Measurements from ENCODE around the gene HDDC3. TPM values are rescaled to one million over a fixed set of nuclear protein-coding genes. Genes with fewer than 3 reads are reported as not detected.

Gene HDDC3
- total RNA-seq, 1 donor from 2014 or later = 10.5 TPM

DNA sequence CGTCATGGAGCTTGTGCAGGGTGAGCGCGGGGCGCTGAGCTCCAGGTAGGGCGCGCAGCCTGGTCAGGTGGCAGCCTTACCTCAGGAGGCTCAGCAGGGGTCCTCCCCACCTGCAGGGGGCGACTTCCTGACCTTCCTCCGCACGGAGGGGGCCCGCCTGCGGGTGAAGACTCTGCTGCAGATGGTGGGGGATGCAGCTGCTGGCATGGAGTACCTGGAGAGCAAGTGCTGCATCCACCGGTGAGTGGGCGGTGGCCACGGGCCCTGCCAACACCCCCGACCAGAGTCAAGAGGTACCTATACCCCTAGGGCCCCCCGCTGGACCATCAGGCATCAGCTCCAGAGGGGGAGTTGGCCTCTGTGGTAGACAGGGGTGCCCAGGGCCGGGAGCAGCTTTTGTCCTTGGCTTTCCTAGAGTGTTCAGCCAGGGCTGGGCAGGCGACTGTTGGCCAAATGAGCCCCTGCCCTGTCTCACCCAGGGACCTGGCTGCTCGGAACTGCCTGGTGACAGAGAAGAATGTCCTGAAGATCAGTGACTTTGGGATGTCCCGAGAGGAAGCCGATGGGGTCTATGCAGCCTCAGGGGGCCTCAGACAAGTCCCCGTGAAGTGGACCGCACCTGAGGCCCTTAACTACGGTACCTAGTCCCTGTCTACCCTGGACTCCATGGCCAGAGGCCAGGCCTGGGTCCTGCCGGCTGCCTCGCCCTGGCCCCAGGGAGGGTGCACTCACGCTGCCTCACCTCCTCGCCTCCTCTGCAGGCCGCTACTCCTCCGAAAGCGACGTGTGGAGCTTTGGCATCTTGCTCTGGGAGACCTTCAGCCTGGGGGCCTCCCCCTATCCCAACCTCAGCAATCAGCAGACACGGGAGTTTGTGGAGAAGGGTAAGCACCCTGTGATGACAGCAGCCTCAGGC lies 38.9 kb downstream of the HDDC3 start:
- no peak overlapping the region for H3K4me2 ChIP-seq (ENCODE audit: low read length)
- H2AFZ ChIP-seq (ENCODE audit: low read depth, low read length) = no peak overlapping the region

GRCh38 chr15:90892498-90893174 lies 39.7 kb downstream of the HDDC3 start:
- H3K36me3 ChIP-seq (ENCODE audit: insufficient read depth, low read length) = no peaks in the 10 kb centered on the region
- no peaks in the 10 kb centered on the region for H3K9me3 ChIP-seq (ENCODE audit: insufficient read depth, low read depth, low read length)
- Mint-ChIP-seq H3K4me3 (ENCODE audit: unreplicated experiment) (no peak overlapping the region), H3K4me1 (ENCODE audit: low read depth, unreplicated experiment) (no peaks in the 10 kb centered on the region), H3K9me3 (ENCODE audit: unreplicated experiment) (no peaks in the 10 kb centered on the region), H3K36me3 (ENCODE audit: low read depth, unreplicated experiment) (peaks cover 8% of the 10 kb centered on the region), H3K27me3 (ENCODE audit: low read depth, unreplicated experiment) (peaks cover 2% of the 10 kb centered on the region), H3K27ac (ENCODE audit: unreplicated experiment) (no peak overlapping the region)
- FAIRE-seq = no peak
- H3K27ac ChIP-seq (ENCODE audit: low read depth, low read length) = no peak overlapping the region
- no peaks in the 10 kb centered on the region for H3K27me3 ChIP-seq (ENCODE audit: insufficient read depth, low read length)
- no peak for DNase-seq (ENCODE audit: low read depth)
- H2AFZ ChIP-seq (ENCODE audit: low read depth, low read length) = no peak overlapping the region
- H3K9ac ChIP-seq (ENCODE audit: low read length) = no peak overlapping the region
- H3K4me2 ChIP-seq (ENCODE audit: low read length) = no peak overlapping the region
- H3K79me2 ChIP-seq (ENCODE audit: insufficient read depth, low read length) = no peaks in the 10 kb centered on the region
- no peaks in the 10 kb centered on the region for H4K20me1 ChIP-seq (ENCODE audit: insufficient read depth, low read length)
- TF ChIP-seq EZH2 (IDR thresholded peaks at IDR 0.05; ENCODE audit: insufficient read depth, low read length) = no peak
- TF ChIP-seq, protein P1, sequence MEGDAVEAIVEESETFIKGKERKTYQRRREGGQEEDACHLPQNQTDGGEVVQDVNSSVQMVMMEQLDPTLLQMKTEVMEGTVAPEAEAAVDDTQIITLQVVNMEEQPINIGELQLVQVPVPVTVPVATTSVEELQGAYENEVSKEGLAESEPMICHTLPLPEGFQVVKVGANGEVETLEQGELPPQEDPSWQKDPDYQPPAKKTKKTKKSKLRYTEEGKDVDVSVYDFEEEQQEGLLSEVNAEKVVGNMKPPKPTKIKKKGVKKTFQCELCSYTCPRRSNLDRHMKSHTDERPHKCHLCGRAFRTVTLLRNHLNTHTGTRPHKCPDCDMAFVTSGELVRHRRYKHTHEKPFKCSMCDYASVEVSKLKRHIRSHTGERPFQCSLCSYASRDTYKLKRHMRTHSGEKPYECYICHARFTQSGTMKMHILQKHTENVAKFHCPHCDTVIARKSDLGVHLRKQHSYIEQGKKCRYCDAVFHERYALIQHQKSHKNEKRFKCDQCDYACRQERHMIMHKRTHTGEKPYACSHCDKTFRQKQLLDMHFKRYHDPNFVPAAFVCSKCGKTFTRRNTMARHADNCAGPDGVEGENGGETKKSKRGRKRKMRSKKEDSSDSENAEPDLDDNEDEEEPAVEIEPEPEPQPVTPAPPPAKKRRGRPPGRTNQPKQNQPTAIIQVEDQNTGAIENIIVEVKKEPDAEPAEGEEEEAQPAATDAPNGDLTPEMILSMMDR (IDR thresholded peaks at IDR 0.05; ENCODE audit: insufficient read depth, low read depth, low read length) = no peak
- no peaks in the 10 kb centered on the region for H3K4me1 ChIP-seq (ENCODE audit: insufficient read depth, low read length)
- no peak overlapping the region for H3K4me3 ChIP-seq (ENCODE audit: insufficient read depth, low read depth, low read length)

More for the DNA sequence above, 38.9 kb downstream of the HDDC3 start:
- Mint-ChIP-seq H3K27me3 (ENCODE audit: low read depth, unreplicated experiment) (no peaks in the 10 kb centered on the region), H3K9me3 (ENCODE audit: unreplicated experiment) (no peaks in the 10 kb centered on the region), H3K36me3 (ENCODE audit: low read depth, unreplicated experiment) (peaks cover 8% of the 10 kb centered on the region), H3K27ac (ENCODE audit: unreplicated experiment) (no peak overlapping the region), H3K4me3 (ENCODE audit: unreplicated experiment) (no peak overlapping the region), H3K4me1 (ENCODE audit: low read depth, unreplicated experiment) (no peaks in the 10 kb centered on the region)
- H3K36me3 ChIP-seq (ENCODE audit: insufficient read depth, low read length) = no peaks in the 10 kb centered on the region
- H4K20me1 ChIP-seq (ENCODE audit: insufficient read depth, low read length) = no peaks in the 10 kb centered on the region
- no peak overlapping the region for H3K9ac ChIP-seq (ENCODE audit: low read length)
- DNase-seq (ENCODE audit: low read depth) (no peak), FAIRE-seq (no peak)
- H3K27me3 ChIP-seq (ENCODE audit: insufficient read depth, low read length) = no peaks in the 10 kb centered on the region
- H3K9me3 ChIP-seq (ENCODE audit: insufficient read depth, low read depth, low read length) = no peaks in the 10 kb centered on the region
- H3K4me1 ChIP-seq (ENCODE audit: insufficient read depth, low read length) = no peaks in the 10 kb centered on the region
- TF ChIP-seq, protein P1 (IDR thresholded peaks at IDR 0.05; ENCODE audit: insufficient read depth, low read depth, low read length) = no peak
- TF ChIP-seq EZH2 (IDR thresholded peaks at IDR 0.05; ENCODE audit: insufficient read depth, low read length) = no peak
- no peak overlapping the region for H3K27ac ChIP-seq (ENCODE audit: low read depth, low read length)
- H3K79me2 ChIP-seq (ENCODE audit: insufficient read depth, low read length) = no peaks in the 10 kb centered on the region
- no peak overlapping the region for H3K4me3 ChIP-seq (ENCODE audit: insufficient read depth, low read depth, low read length)
